Testis (tissue), 2 donors: ENCODE results near the gene L3MBTL4.

Experiments used
- POLR2A ChIP-seq: fragments of 450-650 bp; IDR thresholded peaks from one replicate; pipeline ENCODE4 v1.6.1; 2017; ENCODE audit warnings: antibody characterized with exemption, mild to moderate bottlenecking, moderate library complexity
- TF ChIP-seq, protein P1 (sequence below), 3 experiments: fragments of 450-650 bp in 2 of 3; fragments of 200-600 bp in 1 of 3; sonication (generic) in 1 of 3; IDR thresholded peaks; one replicate each; pipeline ENCODE4 v1.5.1; 2016 to 2019; ENCODE audit warnings: antibody characterized with exemption in 3 of 3, mild to moderate bottlenecking in 2 of 3, moderate library complexity in 1 of 3

DNA sequence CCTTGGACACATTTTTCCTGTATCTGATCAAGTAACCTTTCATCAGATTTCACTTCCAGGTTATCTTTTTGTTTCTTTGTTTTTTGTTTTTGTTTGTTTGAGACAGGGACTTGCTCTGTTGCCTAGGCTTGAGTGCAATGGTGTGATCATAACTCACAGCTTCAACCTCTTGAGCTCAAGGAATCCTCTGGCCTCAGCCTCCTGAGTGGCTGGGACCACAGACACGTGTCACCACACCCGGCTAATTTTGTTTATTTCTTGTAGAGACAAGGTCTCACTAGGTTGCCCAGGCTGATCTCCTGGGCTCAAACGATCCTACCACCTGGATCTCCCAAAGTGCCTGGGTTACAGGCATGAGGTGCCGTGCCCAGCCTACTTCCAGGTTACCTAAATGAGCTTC is 124.9 kb downstream of the L3MBTL4 start:
- TF ChIP-seq, protein P1, sequence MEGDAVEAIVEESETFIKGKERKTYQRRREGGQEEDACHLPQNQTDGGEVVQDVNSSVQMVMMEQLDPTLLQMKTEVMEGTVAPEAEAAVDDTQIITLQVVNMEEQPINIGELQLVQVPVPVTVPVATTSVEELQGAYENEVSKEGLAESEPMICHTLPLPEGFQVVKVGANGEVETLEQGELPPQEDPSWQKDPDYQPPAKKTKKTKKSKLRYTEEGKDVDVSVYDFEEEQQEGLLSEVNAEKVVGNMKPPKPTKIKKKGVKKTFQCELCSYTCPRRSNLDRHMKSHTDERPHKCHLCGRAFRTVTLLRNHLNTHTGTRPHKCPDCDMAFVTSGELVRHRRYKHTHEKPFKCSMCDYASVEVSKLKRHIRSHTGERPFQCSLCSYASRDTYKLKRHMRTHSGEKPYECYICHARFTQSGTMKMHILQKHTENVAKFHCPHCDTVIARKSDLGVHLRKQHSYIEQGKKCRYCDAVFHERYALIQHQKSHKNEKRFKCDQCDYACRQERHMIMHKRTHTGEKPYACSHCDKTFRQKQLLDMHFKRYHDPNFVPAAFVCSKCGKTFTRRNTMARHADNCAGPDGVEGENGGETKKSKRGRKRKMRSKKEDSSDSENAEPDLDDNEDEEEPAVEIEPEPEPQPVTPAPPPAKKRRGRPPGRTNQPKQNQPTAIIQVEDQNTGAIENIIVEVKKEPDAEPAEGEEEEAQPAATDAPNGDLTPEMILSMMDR (IDR thresholded peaks at IDR 0.05): no peak
- no peak for TF ChIP-seq POLR2A
